Memory B cell (primary cell): ENCODE data around the gene NDUFA13.

ENCODE experiments used
- ATAC-seq: fragments of 150-1000 bp; cut with Tn5 transposase; 2 replicates; pipeline ENCODE4 v1.10.0; 2021; ENCODE audit warnings: low read depth, mild to moderate bottlenecking, moderate library complexity
- DNase-seq, 2 donors: peaks; one replicate each; pipeline ENCODE4 v3.0.0; 2022; ENCODE audit warnings: low spot score in 2 of 2
- H3K27ac Mint-ChIP-seq: one replicate; pipeline ENCODE4 v1.8.0; 2022; ENCODE audit warnings: mild to moderate bottlenecking, moderate library complexity, mixed read lengths
- H3K27me3 Mint-ChIP-seq: one replicate; pipeline ENCODE4 v1.8.0; 2022; ENCODE audit warnings: mixed read lengths
- H3K36me3 Mint-ChIP-seq: one replicate; pipeline ENCODE4 v1.8.0; 2022; ENCODE audit warnings: mild to moderate bottlenecking, mixed read lengths
- H3K4me1 Mint-ChIP-seq: one replicate; pipeline ENCODE4 v1.8.0; 2022; ENCODE audit warnings: mixed read lengths
- H3K4me3 Mint-ChIP-seq: one replicate; pipeline ENCODE4 v1.8.0; 2022; ENCODE audit warnings: mild to moderate bottlenecking, moderate library complexity, mixed read lengths
- H3K9me3 Mint-ChIP-seq: one replicate; pipeline ENCODE4 v1.8.0; 2022; ENCODE audit warnings: mixed read lengths

Gene NDUFA13

GRCh38 chr19:19530423-19530804, 14.4 kb downstream of the NDUFA13 start:
- Mint-ChIP-seq H3K27ac (no peak overlapping the region), H3K9me3 (no peaks in the 10 kb centered on the region), H3K36me3 (no peaks in the 10 kb centered on the region), H3K27me3 (no peaks in the 10 kb centered on the region), H3K4me1 (peaks cover 7% of the 10 kb centered on the region), H3K4me3 (no peak overlapping the region)
- ATAC-seq, result no peak
- DNase-seq, result no peak

- Mint-ChIP-seq H3K9me3 (no peaks in the 10 kb centered on the region), H3K4me3 (no peak overlapping the region), H3K4me1 (peaks cover 7% of the 10 kb centered on the region), H3K27me3 (no peaks in the 10 kb centered on the region), H3K36me3 (no peaks in the 10 kb centered on the region), H3K27ac (peak overlapping the region; percentile 25)
- no peak for ATAC-seq
- DNase-seq, result no peak
Observed at GRCh38 chr19:19530889-19531288, 14.9 kb downstream of the NDUFA13 start.

- DNase-seq (peak; percentile 88 to 96), ATAC-seq (peak; percentile 93)
- H3K36me3 Mint-ChIP-seq, result no peaks in the 10 kb centered on the region
- peaks cover 7% of the 10 kb centered on the region for H3K4me1 Mint-ChIP-seq
- H3K27me3 Mint-ChIP-seq, result no peaks in the 10 kb centered on the region
- peak overlapping the region; percentile 26 for H3K27ac Mint-ChIP-seq
- no peaks in the 10 kb centered on the region for H3K9me3 Mint-ChIP-seq
- no peak overlapping the region for H3K4me3 Mint-ChIP-seq
Observed at GRCh38 chr19:19531951-19532805, 16.2 kb downstream of the NDUFA13 start.

DNA sequence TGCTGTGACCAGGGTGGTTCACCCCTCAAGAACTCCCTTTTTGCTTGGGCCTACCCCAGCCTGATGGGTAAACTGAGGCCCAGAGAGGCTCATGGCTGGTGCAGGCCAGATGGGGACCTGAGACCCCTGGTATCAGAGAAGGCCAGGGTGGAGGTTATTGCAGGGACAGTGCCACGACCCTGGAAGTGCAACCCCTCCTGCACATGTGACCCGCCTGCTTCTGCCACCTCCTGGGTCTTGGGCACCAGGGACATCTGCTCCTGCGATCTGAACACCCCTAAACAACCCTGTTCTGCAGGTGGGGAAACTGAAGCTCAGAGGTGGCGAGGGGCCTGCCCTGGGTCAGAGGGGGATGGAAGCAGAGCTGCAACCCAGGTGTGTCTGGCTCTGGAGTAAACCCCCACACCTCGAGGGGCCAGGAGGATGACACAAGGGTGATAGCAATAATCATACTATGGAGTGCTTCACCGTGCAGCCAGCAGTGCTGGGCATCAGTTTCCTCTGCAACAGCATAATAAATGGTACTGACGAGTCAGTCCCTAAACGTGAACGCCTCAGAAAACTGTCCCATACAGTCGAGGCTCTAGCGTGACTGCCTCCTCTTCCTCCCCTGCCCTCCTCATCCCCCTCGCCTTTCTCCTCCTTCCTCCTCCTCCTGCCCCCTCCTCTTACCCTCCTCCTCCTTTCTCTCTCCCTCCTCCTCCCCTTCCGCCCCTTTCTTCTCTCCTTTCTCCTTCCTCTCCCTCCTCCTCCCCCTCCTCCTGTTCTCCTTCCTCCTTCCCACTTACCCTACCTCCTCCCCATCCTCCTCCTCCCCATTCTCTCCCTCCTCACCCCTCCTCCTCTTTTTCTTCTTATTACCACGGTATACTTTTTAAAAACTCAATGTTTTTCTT, 17.0 kb downstream of the NDUFA13 start:
- DNase-seq (no peak), ATAC-seq (no peak)
- Mint-ChIP-seq H3K4me3 (no peak overlapping the region), H3K27me3 (peaks cover 2% of the 10 kb centered on the region), H3K9me3 (no peaks in the 10 kb centered on the region), H3K4me1 (peaks cover 10% of the 10 kb centered on the region), H3K36me3 (no peaks in the 10 kb centered on the region), H3K27ac (no peak overlapping the region)

DNA sequence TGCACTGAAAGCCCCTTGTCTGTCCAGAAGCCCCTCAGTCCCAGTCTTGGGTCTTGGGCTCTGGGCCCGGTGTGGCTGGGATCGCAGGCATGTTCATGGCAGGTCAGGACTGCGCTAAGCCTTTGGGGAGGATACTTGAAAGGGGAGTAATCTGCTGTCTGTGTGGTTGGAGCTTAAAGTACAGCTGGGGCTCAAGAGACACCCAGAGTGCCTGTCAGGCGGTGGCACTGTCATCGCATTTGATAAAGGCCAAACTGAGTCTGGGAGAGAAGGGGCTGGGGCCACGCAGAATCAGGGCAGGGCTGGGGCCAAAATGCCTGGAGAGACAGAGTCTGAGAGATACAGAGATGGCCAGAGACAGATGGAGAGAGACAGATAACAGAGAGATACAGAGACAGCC, 17.8 kb downstream of the NDUFA13 start:
- Mint-ChIP-seq H3K9me3 (no peaks in the 10 kb centered on the region), H3K27me3 (peaks cover 6% of the 10 kb centered on the region), H3K4me1 (peaks cover 15% of the 10 kb centered on the region), H3K27ac (no peak overlapping the region), H3K36me3 (no peaks in the 10 kb centered on the region), H3K4me3 (no peak overlapping the region)
- ATAC-seq (no peak), DNase-seq (no peak)

DNA sequence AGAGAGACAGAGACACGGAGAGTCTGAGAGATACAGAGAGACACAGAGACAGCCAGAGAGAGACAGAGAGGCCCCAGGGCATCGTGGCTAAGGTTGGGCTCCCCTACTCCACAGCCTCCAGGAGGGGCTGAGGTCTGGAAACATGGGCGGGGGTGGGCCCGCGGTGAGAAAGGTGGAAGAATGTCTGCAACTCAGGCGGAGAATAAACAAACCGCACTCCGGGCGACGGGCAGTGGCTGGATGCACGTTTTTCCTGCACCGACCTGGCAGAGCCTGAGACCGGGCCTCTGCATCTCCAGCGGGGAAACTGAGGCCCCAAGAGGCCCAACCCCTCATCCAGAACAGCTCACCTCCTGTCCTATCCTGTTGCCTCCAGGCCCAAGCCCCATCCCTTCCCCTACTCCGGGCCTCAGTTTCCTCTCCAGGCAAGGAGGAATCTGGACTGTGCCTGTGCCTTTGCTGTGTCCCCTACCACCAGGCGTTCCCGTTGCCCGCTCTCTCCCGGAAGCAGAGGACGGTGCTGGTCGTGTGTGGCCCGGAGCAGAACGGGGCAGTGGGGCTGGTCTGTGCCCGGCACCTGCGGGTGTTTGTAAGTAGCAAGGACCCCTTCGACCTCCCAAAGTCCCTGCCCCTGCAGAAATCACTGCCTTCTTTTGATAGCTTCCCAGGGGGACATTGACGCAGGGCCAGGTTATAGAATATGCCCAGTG, 18.7 kb downstream of the NDUFA13 start:
- H3K4me3 Mint-ChIP-seq, result no peak overlapping the region
- ATAC-seq (no peak), DNase-seq (no peak)
- no peak overlapping the region for H3K27ac Mint-ChIP-seq
- H3K27me3 Mint-ChIP-seq, result peaks cover 8% of the 10 kb centered on the region
- no peaks in the 10 kb centered on the region for H3K36me3 Mint-ChIP-seq
- no peaks in the 10 kb centered on the region for H3K9me3 Mint-ChIP-seq
- H3K4me1 Mint-ChIP-seq, result peaks cover 17% of the 10 kb centered on the region

DNA sequence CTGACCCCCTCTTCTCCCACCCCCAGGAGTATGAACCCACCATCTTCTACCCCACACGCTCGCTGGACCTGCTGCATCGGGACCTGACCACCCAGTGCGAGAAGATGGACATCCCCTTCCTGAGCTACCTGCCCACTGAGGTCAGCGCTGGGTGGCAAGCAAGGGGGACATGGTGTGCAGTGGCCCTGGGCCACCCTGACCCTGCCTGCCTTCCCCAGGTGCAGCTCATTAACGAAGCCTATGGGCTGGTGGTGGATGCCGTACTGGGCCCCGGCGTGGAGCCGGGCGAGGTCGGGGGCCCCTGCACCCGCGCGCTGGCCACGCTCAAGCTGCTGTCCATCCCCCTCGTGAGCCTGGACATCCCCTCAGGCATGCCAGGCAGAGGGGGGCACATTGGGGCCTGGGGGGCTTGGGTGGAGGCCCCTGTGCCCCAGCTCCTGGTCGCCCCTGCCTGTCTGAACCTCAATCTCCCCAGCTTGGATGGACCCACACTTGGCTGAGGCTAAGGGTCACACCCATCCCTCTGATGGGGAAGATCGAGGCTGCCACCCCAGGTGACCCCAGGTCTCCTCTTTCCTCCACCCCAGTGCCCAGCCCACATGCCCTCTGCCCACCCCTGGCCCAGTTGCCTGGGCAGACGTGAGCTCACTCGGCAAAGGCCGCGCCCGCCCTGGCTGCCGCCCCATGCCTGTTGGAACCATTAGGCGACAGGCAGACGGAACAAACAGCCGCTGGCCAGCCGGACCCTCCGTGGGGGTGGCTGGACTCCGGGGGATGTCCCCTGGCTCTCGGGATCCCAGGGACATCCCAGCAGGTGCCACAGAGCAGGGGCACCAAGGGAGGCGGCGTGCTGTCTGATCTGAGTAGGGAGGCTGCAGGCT, 19.5 kb downstream of the NDUFA13 start:
- Mint-ChIP-seq H3K4me3 (no peak overlapping the region), H3K4me1 (peaks cover 17% of the 10 kb centered on the region), H3K27ac (no peak overlapping the region), H3K9me3 (no peaks in the 10 kb centered on the region), H3K27me3 (peaks cover 8% of the 10 kb centered on the region), H3K36me3 (no peaks in the 10 kb centered on the region)
- ATAC-seq (no peak), DNase-seq (no peak)

GRCh38 chr19:19537075-19538048, 21.3 kb downstream of the NDUFA13 start:
- no peaks in the 10 kb centered on the region for H3K9me3 Mint-ChIP-seq
- DNase-seq (no peak), ATAC-seq (no peak)
- H3K36me3 Mint-ChIP-seq, result no peaks in the 10 kb centered on the region
- H3K4me1 Mint-ChIP-seq, result peaks cover 20% of the 10 kb centered on the region
- H3K27me3 Mint-ChIP-seq, result peaks cover 18% of the 10 kb centered on the region
- H3K27ac Mint-ChIP-seq, result no peak overlapping the region
- H3K4me3 Mint-ChIP-seq, result peak overlapping the region; percentile 76

DNA sequence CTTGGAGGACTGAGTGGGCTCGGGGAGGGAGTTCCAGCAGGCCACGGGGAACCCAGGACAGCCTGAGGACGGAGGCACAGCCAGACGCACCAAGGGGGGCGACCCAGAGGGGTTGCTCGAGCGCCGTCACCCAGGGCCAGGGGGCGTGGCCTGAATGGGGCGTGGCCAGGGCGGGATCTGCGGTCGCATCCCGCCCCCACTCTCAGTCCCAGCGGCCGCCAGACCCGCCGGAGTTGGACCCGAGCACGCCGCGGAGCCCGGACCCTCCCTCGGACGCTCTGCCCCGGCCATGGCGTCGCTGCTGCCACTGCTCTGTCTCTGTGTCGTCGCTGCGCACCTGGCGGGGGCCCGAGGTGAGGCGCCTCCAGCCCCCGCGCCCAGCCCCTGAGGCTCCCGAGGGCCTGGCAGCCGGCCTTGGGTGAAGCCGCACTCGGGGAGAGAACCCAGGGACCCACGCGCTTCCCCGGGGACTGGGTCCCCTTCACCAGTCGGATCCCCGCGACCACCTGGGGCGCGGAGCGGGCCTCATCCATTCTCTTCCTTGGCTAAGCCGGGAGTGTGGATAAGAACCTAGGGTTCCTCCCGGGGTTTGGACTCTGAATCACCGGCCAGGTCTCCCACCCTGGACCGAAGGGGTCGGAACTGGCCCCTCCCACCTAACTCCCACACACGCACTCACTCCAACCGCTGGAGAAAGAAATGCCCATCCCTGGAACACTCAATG, 22.2 kb downstream of the NDUFA13 start, which contains the start of gene CILP2:
Gene CILP2, plus strand, starts transcription at position 205 of the 724 bp plus-strand sequence. Its CDS starts 85 bp downstream, at position 290.
- Mint-ChIP-seq H3K36me3 (no peaks in the 10 kb centered on the region), H3K4me1 (peaks cover 20% of the 10 kb centered on the region), H3K4me3 (peak within 1 kb of the TSS; percentile 76), H3K27ac (no peak within 1 kb of the TSS), H3K27me3 (peaks cover 20% of the 10 kb centered on the region), H3K9me3 (no peaks in the 10 kb centered on the region)
- ATAC-seq (peak; percentile 41), DNase-seq (peak; percentile 45 to 56)

GRCh38 chr19:19538785-19539166, 22.8 kb downstream of the NDUFA13 start:
- Mint-ChIP-seq H3K36me3 (no peaks in the 10 kb centered on the region), H3K27me3 (peaks cover 23% of the 10 kb centered on the region)
- ATAC-seq, result no peak

GRCh38 chr19:19539698-19540063, 23.7 kb downstream of the NDUFA13 start:
- Mint-ChIP-seq H3K36me3 (no peaks in the 10 kb centered on the region), H3K27me3 (peaks cover 23% of the 10 kb centered on the region), H3K4me3 (peak overlapping the region; percentile 11), H3K9me3 (no peaks in the 10 kb centered on the region), H3K27ac (no peak overlapping the region), H3K4me1 (peaks cover 17% of the 10 kb centered on the region)
- ATAC-seq, result no peak
- no peak for DNase-seq

More at GRCh38 chr19:19538785-19539166, 22.8 kb downstream of the NDUFA13 start:
- H3K9me3 Mint-ChIP-seq, result no peaks in the 10 kb centered on the region
- peak overlapping the region; percentile 57 for H3K4me3 Mint-ChIP-seq
- DNase-seq, result no peak
- peaks cover 20% of the 10 kb centered on the region for H3K4me1 Mint-ChIP-seq
- H3K27ac Mint-ChIP-seq, result no peak overlapping the region
